HG02642 (cell line): Measurements from ENCODE around the gene TSTD2.
A peak's percentile ranks its signal among the peaks of the same experiment; 100 is the strongest.

ENCODE experiments used
- ATAC-seq: cut with Tn5 transposase; IDR thresholded peaks from one replicate; pipeline ENCODE4 v1.9.1; 2021; ENCODE audit warnings: mild to moderate bottlenecking; ENCODE audit not compliant: unreplicated experiment, poor library complexity

TSTD2 gene

GRCh38 chr9:97632985-97633858 is at the start of gene TSTD2, which contains the start of gene NCBP1:
Gene TSTD2, minus strand, starts transcription at chr9:97633368. Its CDS starts 5,806 bp downstream, at chr9:97627562.
Gene NCBP1, plus strand, starts transcription at chr9:97633821. Its CDS starts 61 bp downstream, at chr9:97633882.
- ATAC-seq, result peak; percentile 89

GRCh38 chr9:97682242-97682641 is 49.1 kb upstream of the TSTD2 start:
- ATAC-seq, result no peak

GRCh38 chr9:97675655-97676054 is 42.5 kb upstream of the TSTD2 start:
- peak; percentile 54 for ATAC-seq

GRCh38 chr9:97673922-97674321 is 40.8 kb upstream of the TSTD2 start:
- no peak for ATAC-seq

GRCh38 chr9:97672403-97672802 is 39.2 kb upstream of the TSTD2 start:
- ATAC-seq, result no peak

- no peak for ATAC-seq
Measured at GRCh38 chr9:97670586-97670985, 37.4 kb upstream of the TSTD2 start.

- no peak for ATAC-seq
Measured at GRCh38 chr9:97668485-97668884, 35.3 kb upstream of the TSTD2 start.

- ATAC-seq, result no peak
Measured at GRCh38 chr9:97666907-97667686, 33.9 kb upstream of the TSTD2 start.

GRCh38 chr9:97665742-97666141 is 32.6 kb upstream of the TSTD2 start:
- no peak for ATAC-seq

GRCh38 chr9:97660847-97661246 is 27.7 kb upstream of the TSTD2 start:
- no peak for ATAC-seq

GRCh38 chr9:97660340-97660739 is 27.2 kb upstream of the TSTD2 start:
- ATAC-seq, result no peak

- ATAC-seq, result no peak
Measured at GRCh38 chr9:97659771-97660170, 26.6 kb upstream of the TSTD2 start.

- ATAC-seq, result no peak
Measured at GRCh38 chr9:97658707-97659106, 25.5 kb upstream of the TSTD2 start.

GRCh38 chr9:97651646-97652045 is 18.5 kb upstream of the TSTD2 start:
- ATAC-seq, result no peak

GRCh38 chr9:97647996-97648395 is 14.8 kb upstream of the TSTD2 start:
- ATAC-seq, result no peak

- no peak for ATAC-seq
Measured at GRCh38 chr9:97645720-97646119, 12.6 kb upstream of the TSTD2 start.

GRCh38 chr9:97640325-97640724 is 7.2 kb upstream of the TSTD2 start:
- ATAC-seq, result no peak

- ATAC-seq, result no peak
Measured at GRCh38 chr9:97638666-97639065, 5.5 kb upstream of the TSTD2 start.

GRCh38 chr9:97636903-97637302 is 3.7 kb upstream of the TSTD2 start:
- ATAC-seq, result no peak

GRCh38 chr9:97635026-97635425 is 1.9 kb upstream of the TSTD2 start:
- ATAC-seq, result no peak

GRCh38 chr9:97633859-97634490 is 807 bp upstream of the TSTD2 start:
- ATAC-seq, result no peak
